ENCODE measurements around the gene SPG7. TPM values are rescaled to one million over a fixed set of nuclear protein-coding genes. Genes with fewer than 3 reads are reported as not detected.

SPG7 gene
- total RNA-seq, 4 donors from 2014 or later, result 102 to 178 (median 127) TPM

GRCh38 chr16:89529097-89529496, 20.9 kb downstream of the SPG7 start:
- no peaks in the 10 kb centered on the region for H3K9me3 ChIP-seq
- no peak overlapping the region for H3K4me3 ChIP-seq
- 91% methylated on average over 16 of the region's 16 CpGs for WGBS, 2 donors
- no peak overlapping the region for H3K27ac ChIP-seq
- H3K27me3 ChIP-seq, result no peaks in the 10 kb centered on the region
- TF ChIP-seq EP300 (IDR thresholded peaks at IDR 0.05), result no peak
- no peak for TF ChIP-seq CTCF (IDR thresholded peaks at IDR 0.05)
- TF ChIP-seq POLR2A (IDR thresholded peaks at IDR 0.05), result no peak
- DNase-seq (ENCODE audit: low spot score in 2 of 2), result no peak
- peaks cover 0 to 6% (median 0%) of the 10 kb centered on the region in 4 donors for H3K4me1 ChIP-seq
- peaks cover 10 to 100% (median 33%) of the 10 kb centered on the region in 3 donors for H3K36me3 ChIP-seq

- no peak for TF ChIP-seq EP300 (IDR thresholded peaks at IDR 0.05)
- TF ChIP-seq CTCF (IDR thresholded peaks at IDR 0.05), result no peak
- TF ChIP-seq POLR2A (IDR thresholded peaks at IDR 0.05), result no peak
- H3K4me3 ChIP-seq, result no peak overlapping the region
- H3K36me3 ChIP-seq, result peaks cover 10 to 100% (median 28%) of the 10 kb centered on the region in 3 donors
- no peak for DNase-seq (ENCODE audit: low spot score in 2 of 2)
- no peaks in the 10 kb centered on the region for H3K9me3 ChIP-seq
- 91% methylated on average over 32 to 37 of the region's 37 CpGs for WGBS, 2 donors
- peaks cover 0 to 8% (median 2%) of the 10 kb centered on the region in 4 donors for H3K4me1 ChIP-seq
- H3K27ac ChIP-seq, result no peak overlapping the region
- H3K27me3 ChIP-seq, result no peaks in the 10 kb centered on the region
These were observed 22.5 kb downstream of the SPG7 start for GRCh38 chr16:89530401-89531381.

DNA sequence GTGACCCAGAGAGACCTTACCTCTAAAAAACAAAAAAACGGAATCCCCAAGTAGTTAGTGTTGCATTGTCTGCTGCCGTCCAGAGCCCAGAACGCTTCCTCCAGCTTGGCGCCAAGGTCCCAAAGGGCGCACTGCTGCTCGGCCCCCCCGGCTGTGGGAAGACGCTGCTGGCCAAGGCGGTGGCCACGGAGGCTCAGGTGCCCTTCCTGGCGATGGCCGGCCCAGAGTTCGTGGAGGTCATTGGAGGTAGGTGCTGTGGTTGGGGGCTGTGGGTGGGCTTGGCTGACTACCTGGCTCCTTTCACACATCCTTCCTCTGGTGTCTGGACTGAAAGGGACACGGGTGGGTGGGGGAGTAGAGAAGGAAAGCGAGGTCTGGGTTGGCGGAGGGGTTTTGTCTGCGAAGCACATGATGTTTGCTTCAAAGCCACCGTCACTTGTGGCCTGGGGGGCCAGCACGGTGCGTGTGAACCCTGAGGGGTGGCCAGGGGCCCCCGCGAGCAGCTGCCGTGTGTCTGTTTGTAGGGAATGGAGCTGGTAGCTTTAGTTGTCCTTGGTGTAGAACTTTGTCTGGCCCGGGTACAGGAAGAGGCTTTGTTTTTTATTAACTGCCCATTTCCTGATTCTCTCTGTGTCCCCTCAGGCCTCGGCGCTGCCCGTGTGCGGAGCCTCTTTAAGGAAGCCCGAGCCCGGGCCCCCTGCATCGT, 23.8 kb downstream of the SPG7 start:
- Histone ChIP-seq H3K36me3 (peaks cover 6 to 93% (median 25%) of the 10 kb centered on the region in 3 donors), H3K4me3 (no peak overlapping the region), H3K27ac (no peak overlapping the region), H3K9me3 (no peaks in the 10 kb centered on the region), H3K4me1 (peaks cover 0 to 10% (median 4%) of the 10 kb centered on the region in 4 donors), H3K27me3 (no peaks in the 10 kb centered on the region)
- TF ChIP-seq CTCF (IDR thresholded peaks at IDR 0.05) (no peak), EP300 (IDR thresholded peaks at IDR 0.05) (no peak), POLR2A (IDR thresholded peaks at IDR 0.05) (no peak)
- no peak for DNase-seq (ENCODE audit: low spot score in 2 of 2)
- 86 to 87% methylated on average over 31 of the region's 31 CpGs for WGBS, 2 donors

DNA sequence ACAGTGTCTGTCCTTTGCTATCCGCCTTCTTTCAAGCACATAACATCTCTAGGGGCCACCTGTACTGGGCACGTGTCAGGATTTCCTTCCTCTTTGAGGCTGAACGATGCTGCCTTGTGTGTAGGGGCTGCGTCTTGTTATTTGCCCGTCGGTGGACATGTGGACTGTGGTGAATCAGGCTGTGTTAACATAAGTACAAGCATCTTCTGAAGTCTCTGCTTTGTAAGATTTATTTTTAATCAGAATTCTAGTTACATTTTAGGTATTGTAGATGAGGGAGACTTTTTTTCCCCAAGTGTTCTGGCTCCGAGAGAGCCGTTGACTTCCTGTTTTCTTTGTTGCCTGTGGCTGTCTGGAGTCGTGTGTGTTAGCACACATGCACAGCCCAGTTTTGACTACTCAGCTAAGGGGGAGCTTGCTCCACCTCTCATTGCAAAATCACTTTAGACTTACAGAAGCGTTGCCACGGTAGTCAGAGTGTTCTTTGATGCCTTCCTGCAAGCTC, 26.1 kb downstream of the SPG7 start:
- Histone ChIP-seq H3K36me3 (peaks cover 6 to 86% (median 20%) of the 10 kb centered on the region in 3 donors), H3K9me3 (no peaks in the 10 kb centered on the region), H3K27me3 (no peaks in the 10 kb centered on the region), H3K4me3 (no peak overlapping the region), H3K27ac (peak overlapping the region in 2 of 4 donors; percentile 13 to 51), H3K4me1 (peaks cover 0 to 19% (median 8%) of the 10 kb centered on the region in 4 donors)
- WGBS, 2 donors, result 60 to 64% methylated on average over 11 of the region's 11 CpGs
- TF ChIP-seq EP300 (IDR thresholded peaks at IDR 0.05), result peak in 1 of 2 donors; percentile 44
- TF ChIP-seq CTCF (IDR thresholded peaks at IDR 0.05), result no peak
- TF ChIP-seq POLR2A (IDR thresholded peaks at IDR 0.05), result no peak
- DNase-seq (ENCODE audit: low spot score in 2 of 2), result peak in 1 of 2 donors; percentile 30
